IPS-18a (cell line): ENCODE measurements around the gene RER1.

Experiments used
- H3K27ac ChIP-seq: one replicate; pipeline ENCODE4 v1.5.1; 2013; ENCODE audit warnings: low read length
- H3K27me3 ChIP-seq: one replicate; pipeline ENCODE4 v1.6.1; 2013; ENCODE audit warnings: mild to moderate bottlenecking, low read length; ENCODE audit not compliant: control insufficient read depth, insufficient read depth
- H3K36me3 ChIP-seq: one replicate; pipeline ENCODE4 v1.6.1; 2013; ENCODE audit warnings: low read depth, low read length; ENCODE audit not compliant: control insufficient read depth
- H3K4me1 ChIP-seq: one replicate; pipeline ENCODE4 v1.6.1; 2013; ENCODE audit warnings: low read depth, low read length; ENCODE audit not compliant: control insufficient read depth
- H3K4me3 ChIP-seq: one replicate; pipeline ENCODE4 v1.5.1; 2013; ENCODE audit warnings: low read length
- H3K9ac ChIP-seq: one replicate; pipeline ENCODE4 v1.6.1; 2013; ENCODE audit warnings: mild to moderate bottlenecking, low read length, moderate library complexity
- H3K9me3 ChIP-seq: one replicate; pipeline ENCODE4 v1.6.1; 2013; ENCODE audit warnings: low read depth, low read length; ENCODE audit not compliant: control insufficient read depth

RER1 gene

GRCh38 chr1:2380816-2381591 is 10.6 kb upstream of the RER1 start:
- Histone ChIP-seq H3K4me1 (no peaks in the 10 kb centered on the region), H3K27me3 (no peaks in the 10 kb centered on the region)

DNA sequence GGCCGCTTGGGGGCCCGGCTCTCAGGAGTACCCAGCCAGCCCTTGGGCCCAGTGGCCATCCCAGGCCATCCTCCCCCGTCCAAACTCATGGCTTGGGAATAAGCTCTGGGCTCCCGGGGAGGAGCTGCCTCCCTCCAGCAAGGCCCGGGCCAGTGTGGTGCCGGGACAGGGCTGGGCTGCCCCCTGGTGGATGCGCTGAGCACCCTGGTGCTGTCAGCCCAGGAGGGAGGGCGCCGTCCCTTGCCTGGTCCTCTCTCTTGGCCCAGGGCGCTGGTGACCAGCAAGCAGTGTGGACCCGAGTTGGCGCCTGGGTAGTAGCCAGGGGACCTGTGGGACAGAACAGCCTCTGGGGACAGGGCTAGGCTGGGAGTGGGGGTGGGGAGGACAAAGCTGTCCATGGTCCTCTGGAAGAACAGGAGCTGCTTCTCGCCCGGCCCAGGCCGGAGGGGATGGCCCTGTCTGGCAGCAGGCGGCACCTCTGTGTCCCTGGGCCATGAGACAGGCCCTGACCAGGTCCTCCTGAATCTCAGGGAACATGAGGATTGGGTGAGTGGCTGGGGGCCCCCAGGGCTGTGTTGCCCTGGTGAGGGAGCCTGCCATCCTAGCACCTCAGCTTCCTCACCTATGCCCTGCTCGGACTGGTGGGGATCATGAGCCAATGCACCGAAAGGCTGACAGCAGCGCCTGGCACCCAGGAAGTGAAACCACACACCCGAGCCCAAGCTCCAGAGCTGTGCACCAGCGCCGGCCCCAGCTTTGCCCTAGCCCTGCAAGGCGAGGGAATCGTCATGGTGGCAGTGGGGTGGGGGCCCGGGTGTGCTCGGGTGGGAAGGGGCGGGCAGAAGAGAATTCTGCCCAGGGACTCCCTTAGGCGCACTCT is 9.7 kb upstream of the RER1 start:
- no peaks in the 10 kb centered on the region for H3K36me3 ChIP-seq
- H3K27ac ChIP-seq, result no peak overlapping the region
- H3K9ac ChIP-seq, result no peak overlapping the region
- no peaks in the 10 kb centered on the region for H3K27me3 ChIP-seq
- H3K4me1 ChIP-seq, result no peaks in the 10 kb centered on the region
- no peak overlapping the region for H3K4me3 ChIP-seq
- H3K9me3 ChIP-seq, result no peaks in the 10 kb centered on the region

More at GRCh38 chr1:2380816-2381591, 10.6 kb upstream of the RER1 start:
- H3K9me3 ChIP-seq, result no peaks in the 10 kb centered on the region
- no peak overlapping the region for H3K4me3 ChIP-seq
- no peak overlapping the region for H3K27ac ChIP-seq
- H3K36me3 ChIP-seq, result no peaks in the 10 kb centered on the region
- no peak overlapping the region for H3K9ac ChIP-seq

GRCh38 chr1:2382621-2383361 is 8.8 kb upstream of the RER1 start:
- Histone ChIP-seq H3K4me3 (no peak overlapping the region), H3K4me1 (no peaks in the 10 kb centered on the region), H3K36me3 (no peaks in the 10 kb centered on the region), H3K27ac (no peak overlapping the region), H3K27me3 (no peaks in the 10 kb centered on the region), H3K9me3 (no peaks in the 10 kb centered on the region), H3K9ac (no peak overlapping the region)

DNA sequence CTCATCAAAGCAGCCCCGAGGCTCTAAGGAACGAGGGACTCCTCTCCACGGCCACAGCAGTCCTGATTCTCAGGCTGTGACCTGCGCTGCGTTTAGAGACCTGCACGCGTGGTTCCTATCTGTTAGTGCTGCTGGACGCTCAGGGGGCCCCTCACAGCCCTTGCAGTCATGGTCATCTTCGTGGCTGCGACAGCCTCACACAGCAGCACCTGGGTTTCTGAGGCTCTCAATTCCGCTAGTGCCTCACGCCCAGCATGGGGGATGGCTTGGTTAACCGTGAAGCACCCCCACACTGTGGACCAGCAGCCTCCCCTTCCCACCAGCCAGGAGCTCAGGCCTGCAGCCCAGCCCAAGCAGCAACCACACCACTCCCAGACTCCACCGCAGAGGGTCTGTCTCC is 8.1 kb upstream of the RER1 start:
- Histone ChIP-seq H3K4me1 (no peaks in the 10 kb centered on the region), H3K4me3 (no peak overlapping the region), H3K27ac (no peak overlapping the region), H3K9me3 (no peaks in the 10 kb centered on the region), H3K27me3 (no peaks in the 10 kb centered on the region), H3K36me3 (no peaks in the 10 kb centered on the region), H3K9ac (no peak overlapping the region)

GRCh38 chr1:2384130-2384860 is 7.3 kb upstream of the RER1 start:
- Histone ChIP-seq H3K4me3 (no peak overlapping the region), H3K27ac (no peak overlapping the region), H3K27me3 (no peaks in the 10 kb centered on the region), H3K36me3 (no peaks in the 10 kb centered on the region), H3K9ac (no peak overlapping the region), H3K9me3 (no peaks in the 10 kb centered on the region), H3K4me1 (no peaks in the 10 kb centered on the region)

- H3K36me3 ChIP-seq, result no peaks in the 10 kb centered on the region
- no peak overlapping the region for H3K4me3 ChIP-seq
- no peak overlapping the region for H3K27ac ChIP-seq
- H3K9ac ChIP-seq, result no peak overlapping the region
- no peaks in the 10 kb centered on the region for H3K27me3 ChIP-seq
- H3K4me1 ChIP-seq, result no peaks in the 10 kb centered on the region
- no peaks in the 10 kb centered on the region for H3K9me3 ChIP-seq
Observed at GRCh38 chr1:2384941-2385481, 6.6 kb upstream of the RER1 start.

DNA sequence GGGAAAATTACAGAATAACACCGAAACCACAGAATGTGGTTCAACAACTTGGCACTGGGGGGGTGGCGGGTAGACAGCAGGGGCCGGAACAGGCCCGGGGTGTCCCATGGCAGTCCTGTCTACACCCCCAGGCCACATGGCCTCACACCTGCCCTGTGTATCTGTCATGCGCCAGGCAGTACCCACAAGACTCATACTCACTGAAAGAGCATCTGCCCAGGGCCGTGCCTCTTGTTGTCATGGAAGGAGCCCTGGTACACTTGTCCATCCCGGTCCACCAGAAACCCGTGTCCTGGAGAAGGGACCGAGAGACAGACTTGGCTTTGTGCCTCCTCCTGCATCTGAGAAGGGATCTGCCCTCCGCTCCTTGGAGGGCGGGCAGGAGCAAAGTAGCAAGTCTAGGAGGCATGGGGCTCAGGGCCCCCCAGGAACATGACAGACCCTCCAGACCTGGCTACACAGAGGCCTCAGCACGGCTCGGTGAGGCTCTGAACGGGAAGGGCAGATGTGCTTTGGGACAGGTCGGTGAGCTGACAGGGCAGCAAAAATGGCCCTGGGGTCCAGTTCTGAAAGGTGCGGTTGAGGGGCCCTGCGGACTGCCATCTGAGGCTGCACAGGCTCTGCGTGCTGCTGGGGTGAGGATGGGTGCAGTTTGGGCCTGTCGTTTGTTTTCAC is 5.9 kb upstream of the RER1 start:
- Histone ChIP-seq H3K27me3 (no peaks in the 10 kb centered on the region), H3K4me3 (no peak overlapping the region), H3K27ac (no peak overlapping the region), H3K9ac (no peak overlapping the region), H3K9me3 (no peaks in the 10 kb centered on the region), H3K36me3 (no peaks in the 10 kb centered on the region), H3K4me1 (no peaks in the 10 kb centered on the region)

- Histone ChIP-seq H3K9me3 (no peaks in the 10 kb centered on the region), H3K4me1 (no peaks in the 10 kb centered on the region), H3K4me3 (no peak overlapping the region), H3K27me3 (no peaks in the 10 kb centered on the region), H3K9ac (no peak overlapping the region), H3K27ac (no peak overlapping the region), H3K36me3 (no peaks in the 10 kb centered on the region)
Observed at GRCh38 chr1:2386636-2387611, 4.7 kb upstream of the RER1 start.

DNA sequence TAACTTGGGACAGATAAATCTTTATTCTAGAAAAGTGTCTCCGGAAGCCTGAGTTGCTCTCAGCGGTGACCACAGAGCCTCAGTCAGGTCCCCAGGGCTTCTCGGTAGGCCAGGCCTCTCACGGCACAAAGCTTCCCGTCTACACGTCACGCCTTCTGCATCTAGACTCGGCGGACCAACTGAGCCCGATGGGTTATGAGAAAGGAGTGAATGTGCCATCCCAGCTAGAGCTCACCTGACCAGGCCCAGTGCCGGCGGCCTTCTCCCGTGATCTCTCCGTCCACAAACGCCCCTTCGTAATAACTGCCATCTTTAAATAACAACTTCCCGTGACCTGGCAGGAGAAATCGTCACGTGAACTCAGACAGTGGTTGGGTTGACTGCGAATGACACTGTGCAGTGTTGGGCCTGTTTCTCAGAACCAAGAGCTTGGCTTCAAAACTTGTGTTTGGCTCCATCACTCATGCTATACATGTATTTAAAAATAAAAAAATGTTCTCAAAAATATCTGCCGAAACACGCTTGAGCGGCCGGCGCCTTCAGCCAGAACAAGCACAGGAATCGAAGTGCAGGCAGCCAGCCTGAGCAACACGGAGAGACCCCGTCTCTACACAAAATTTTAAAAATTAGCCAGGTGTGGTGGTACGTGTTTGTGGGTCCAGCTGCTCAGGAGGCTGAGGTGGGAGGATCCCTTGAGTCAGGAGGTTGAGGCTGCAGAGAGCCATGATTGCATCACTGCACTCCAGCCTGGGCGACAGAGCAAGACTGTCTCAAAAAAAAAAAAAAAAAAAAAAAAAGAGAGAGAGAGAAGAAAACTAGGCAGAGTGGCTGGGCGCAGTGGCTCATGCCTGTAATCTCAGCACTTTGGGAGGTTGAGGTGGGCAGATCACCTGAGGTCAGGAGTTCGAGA is 3.4 kb upstream of the RER1 start:
- Histone ChIP-seq H3K9ac (no peak overlapping the region), H3K36me3 (no peaks in the 10 kb centered on the region), H3K9me3 (no peaks in the 10 kb centered on the region), H3K4me1 (peaks cover 4% of the 10 kb centered on the region), H3K27me3 (no peaks in the 10 kb centered on the region), H3K27ac (no peak overlapping the region), H3K4me3 (no peak overlapping the region)
